ENCODE measurements around the gene MIA3.

GRCh38 chr1:222670110-222670509 lies 52.2 kb downstream of the MIA3 start:
- TF ChIP-seq, protein P1, sequence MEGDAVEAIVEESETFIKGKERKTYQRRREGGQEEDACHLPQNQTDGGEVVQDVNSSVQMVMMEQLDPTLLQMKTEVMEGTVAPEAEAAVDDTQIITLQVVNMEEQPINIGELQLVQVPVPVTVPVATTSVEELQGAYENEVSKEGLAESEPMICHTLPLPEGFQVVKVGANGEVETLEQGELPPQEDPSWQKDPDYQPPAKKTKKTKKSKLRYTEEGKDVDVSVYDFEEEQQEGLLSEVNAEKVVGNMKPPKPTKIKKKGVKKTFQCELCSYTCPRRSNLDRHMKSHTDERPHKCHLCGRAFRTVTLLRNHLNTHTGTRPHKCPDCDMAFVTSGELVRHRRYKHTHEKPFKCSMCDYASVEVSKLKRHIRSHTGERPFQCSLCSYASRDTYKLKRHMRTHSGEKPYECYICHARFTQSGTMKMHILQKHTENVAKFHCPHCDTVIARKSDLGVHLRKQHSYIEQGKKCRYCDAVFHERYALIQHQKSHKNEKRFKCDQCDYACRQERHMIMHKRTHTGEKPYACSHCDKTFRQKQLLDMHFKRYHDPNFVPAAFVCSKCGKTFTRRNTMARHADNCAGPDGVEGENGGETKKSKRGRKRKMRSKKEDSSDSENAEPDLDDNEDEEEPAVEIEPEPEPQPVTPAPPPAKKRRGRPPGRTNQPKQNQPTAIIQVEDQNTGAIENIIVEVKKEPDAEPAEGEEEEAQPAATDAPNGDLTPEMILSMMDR (conservative IDR thresholded peaks at IDR 0.05; ENCODE audit: low read depth, low read length), result no peak
- no peak for TF ChIP-seq EZH2 (IDR thresholded peaks at IDR 0.05; ENCODE audit: borderline replicate concordance, low read depth, low read length, poor library complexity, severe bottlenecking)
